Activated T-helper 1 cell treated with anti-CD3 and anti-CD28 coated beads, Interleukin-12 subunit alpha, Interleukin-12 subunit beta, Interleukin-2, Interleukin-4 antibody, amounts not matched to agents 30 ng/mL and 10 ng/mL and 1 ng/mL, durations not matched to agents 14 hours and 24 hours and 36 hours (primary cell): Measurements from ENCODE around the gene TSHZ2. TPM values are rescaled to one million over a fixed set of nuclear protein-coding genes. Genes with fewer than 3 reads are reported as not detected.

Source experiments
- DNase-seq: peaks from one replicate; pipeline ENCODE4 v3.0.0; 2021; ENCODE audit warnings: low spot score
- H3K27ac Mint-ChIP-seq: one replicate; pipeline ENCODE4 v1.8.0; 2021; ENCODE audit warnings: mild to moderate bottlenecking, mixed read lengths
- H3K27me3 Mint-ChIP-seq: one replicate; pipeline ENCODE4 v1.8.0; 2022; ENCODE audit warnings: mild to moderate bottlenecking, moderate library complexity, mixed read lengths; ENCODE audit not compliant: insufficient read depth
- H3K36me3 Mint-ChIP-seq: one replicate; pipeline ENCODE4 v1.8.0; 2021; ENCODE audit warnings: low read depth, mixed read lengths
- H3K4me1 Mint-ChIP-seq: one replicate; pipeline ENCODE4 v1.8.0; 2021; ENCODE audit warnings: low read depth, mixed read lengths
- H3K4me3 Mint-ChIP-seq: one replicate; pipeline ENCODE4 v1.8.0; 2021; ENCODE audit warnings: mild to moderate bottlenecking, moderate library complexity, mixed read lengths
- H3K9me3 Mint-ChIP-seq: one replicate; pipeline ENCODE4 v1.8.0; 2021; ENCODE audit warnings: mixed read lengths
- intact Hi-C: fragments of 100-400 bp; cut with micrococcal nuclease; formaldehyde crosslinking; loops from one replicate; pipeline ENCODE4 v1.15.1; 2024
- total RNA-seq: library from RNA; stranded (reverse); gene quantifications from 2 replicates; pipeline ENCODE4 v1.2.3, GENCODE V29; 2022

Gene TSHZ2
- total RNA-seq, 1 donor from 2014 or later: 26.0 TPM

- peaks cover 7% of the 10 kb centered on the region for H3K4me1 Mint-ChIP-seq
- no peaks in the 10 kb centered on the region for H3K9me3 Mint-ChIP-seq
- intact Hi-C loops: no loop called here
- DNase-seq: no peak
- no peaks in the 10 kb centered on the region for H3K27me3 Mint-ChIP-seq
- H3K36me3 Mint-ChIP-seq: peaks cover 3% of the 10 kb centered on the region
- no peak overlapping the region for H3K27ac Mint-ChIP-seq
- H3K4me3 Mint-ChIP-seq: no peak overlapping the region
These were observed 371.3 kb downstream of the TSHZ2 start for GRCh38 chr20:53343448-53343847.

DNA sequence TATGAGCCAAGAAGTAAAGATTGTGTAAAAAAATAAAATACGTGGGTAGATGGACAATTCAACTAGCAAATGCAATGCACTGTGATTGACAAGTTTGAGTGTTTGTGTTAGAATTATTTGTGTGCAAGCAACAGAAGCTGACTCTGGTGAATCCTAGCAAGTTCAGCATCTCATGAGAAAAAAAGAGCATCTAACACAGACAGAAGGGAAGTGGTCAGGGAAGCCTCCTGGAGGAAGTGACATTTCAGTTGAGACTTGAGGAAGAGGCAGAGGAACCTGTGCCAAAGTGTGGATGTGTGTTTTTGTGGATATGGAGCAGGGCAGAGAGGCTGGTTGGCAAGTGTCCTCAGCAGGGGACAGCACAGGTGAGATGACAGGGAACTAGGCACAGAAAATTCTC lies 372.7 kb downstream of the TSHZ2 start:
- H3K36me3 Mint-ChIP-seq: peaks cover 4% of the 10 kb centered on the region
- H3K27me3 Mint-ChIP-seq: no peaks in the 10 kb centered on the region
- DNase-seq: no peak
- peaks cover 7% of the 10 kb centered on the region for H3K4me1 Mint-ChIP-seq
- no peaks in the 10 kb centered on the region for H3K9me3 Mint-ChIP-seq
- intact Hi-C loops: no loop called here
- no peak overlapping the region for H3K4me3 Mint-ChIP-seq
- H3K27ac Mint-ChIP-seq: no peak overlapping the region

GRCh38 chr20:53345536-53346334 lies 373.6 kb downstream of the TSHZ2 start:
- peaks cover 7% of the 10 kb centered on the region for H3K4me1 Mint-ChIP-seq
- no peaks in the 10 kb centered on the region for H3K27me3 Mint-ChIP-seq
- no peak for DNase-seq
- H3K4me3 Mint-ChIP-seq: no peak overlapping the region
- no peak overlapping the region for H3K27ac Mint-ChIP-seq
- no peaks in the 10 kb centered on the region for H3K9me3 Mint-ChIP-seq
- H3K36me3 Mint-ChIP-seq: peaks cover 5% of the 10 kb centered on the region
- intact Hi-C loops: no loop called here

- H3K27me3 Mint-ChIP-seq: no peaks in the 10 kb centered on the region
- no peak overlapping the region for H3K27ac Mint-ChIP-seq
- H3K9me3 Mint-ChIP-seq: no peaks in the 10 kb centered on the region
- H3K4me1 Mint-ChIP-seq: peaks cover 7% of the 10 kb centered on the region
- H3K36me3 Mint-ChIP-seq: peaks cover 7% of the 10 kb centered on the region
- no peak for DNase-seq
- H3K4me3 Mint-ChIP-seq: no peak overlapping the region
- intact Hi-C loops: no loop called here
These were observed 374.1 kb downstream of the TSHZ2 start for GRCh38 chr20:53346335-53346648.

- intact Hi-C loops: no loop called here
- peaks cover 11% of the 10 kb centered on the region for H3K9me3 Mint-ChIP-seq
- H3K27ac Mint-ChIP-seq: no peak overlapping the region
- peaks cover 9% of the 10 kb centered on the region for H3K4me1 Mint-ChIP-seq
- H3K27me3 Mint-ChIP-seq: no peaks in the 10 kb centered on the region
- peaks cover 8% of the 10 kb centered on the region for H3K36me3 Mint-ChIP-seq
- no peak for DNase-seq
- H3K4me3 Mint-ChIP-seq: no peak overlapping the region
These were observed 377.6 kb downstream of the TSHZ2 start for GRCh38 chr20:53349730-53350129.

GRCh38 chr20:53352727-53353440 lies 380.7 kb downstream of the TSHZ2 start:
- Mint-ChIP-seq H3K36me3 (peaks cover 9% of the 10 kb centered on the region), H3K27ac (no peak overlapping the region), H3K4me1 (peaks cover 5% of the 10 kb centered on the region), H3K9me3 (peaks cover 25% of the 10 kb centered on the region), H3K4me3 (no peak overlapping the region), H3K27me3 (no peaks in the 10 kb centered on the region)
- no peak for DNase-seq
- intact Hi-C loops: no loop called here

- no peak overlapping the region for H3K4me3 Mint-ChIP-seq
- DNase-seq: no peak
- no peak overlapping the region for H3K27ac Mint-ChIP-seq
- H3K27me3 Mint-ChIP-seq: no peaks in the 10 kb centered on the region
- H3K4me1 Mint-ChIP-seq: peaks cover 5% of the 10 kb centered on the region
- peaks cover 9% of the 10 kb centered on the region for H3K36me3 Mint-ChIP-seq
- H3K9me3 Mint-ChIP-seq: peaks cover 25% of the 10 kb centered on the region
- intact Hi-C loops: no loop called here
These were observed 382.2 kb downstream of the TSHZ2 start for GRCh38 chr20:53354314-53354713.

- Mint-ChIP-seq H3K4me1 (peaks cover 5% of the 10 kb centered on the region), H3K36me3 (peaks cover 7% of the 10 kb centered on the region), H3K27ac (no peak overlapping the region), H3K9me3 (peaks cover 25% of the 10 kb centered on the region), H3K4me3 (no peak overlapping the region), H3K27me3 (no peaks in the 10 kb centered on the region)
- intact Hi-C loops: no loop called here
- no peak for DNase-seq
These were observed 383.6 kb downstream of the TSHZ2 start for GRCh38 chr20:53355790-53356189.

DNA sequence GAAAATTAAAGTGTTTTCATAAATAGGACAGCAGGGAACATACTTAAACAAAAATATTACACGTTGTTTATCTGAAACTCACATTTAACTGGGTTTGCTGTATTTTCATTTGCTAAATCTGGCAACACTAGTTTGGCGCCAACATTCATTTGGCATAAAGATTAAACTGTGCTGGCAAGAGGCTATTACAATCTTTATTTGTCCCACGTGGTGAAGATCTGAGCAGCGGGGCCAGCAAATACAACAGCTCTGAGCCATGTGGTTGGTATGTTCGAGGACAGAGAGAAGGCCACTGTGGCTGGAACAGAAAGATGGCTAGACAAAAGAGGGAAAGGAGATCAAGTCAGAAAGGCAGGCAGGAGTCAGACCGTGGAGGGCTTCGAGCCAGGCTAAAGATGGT lies 387.3 kb downstream of the TSHZ2 start:
- no peak overlapping the region for H3K27ac Mint-ChIP-seq
- intact Hi-C loops: no loop called here
- H3K4me3 Mint-ChIP-seq: no peak overlapping the region
- peaks cover 17% of the 10 kb centered on the region for H3K9me3 Mint-ChIP-seq
- H3K36me3 Mint-ChIP-seq: peaks cover 8% of the 10 kb centered on the region
- H3K4me1 Mint-ChIP-seq: no peaks in the 10 kb centered on the region
- no peak for DNase-seq
- H3K27me3 Mint-ChIP-seq: no peaks in the 10 kb centered on the region

DNA sequence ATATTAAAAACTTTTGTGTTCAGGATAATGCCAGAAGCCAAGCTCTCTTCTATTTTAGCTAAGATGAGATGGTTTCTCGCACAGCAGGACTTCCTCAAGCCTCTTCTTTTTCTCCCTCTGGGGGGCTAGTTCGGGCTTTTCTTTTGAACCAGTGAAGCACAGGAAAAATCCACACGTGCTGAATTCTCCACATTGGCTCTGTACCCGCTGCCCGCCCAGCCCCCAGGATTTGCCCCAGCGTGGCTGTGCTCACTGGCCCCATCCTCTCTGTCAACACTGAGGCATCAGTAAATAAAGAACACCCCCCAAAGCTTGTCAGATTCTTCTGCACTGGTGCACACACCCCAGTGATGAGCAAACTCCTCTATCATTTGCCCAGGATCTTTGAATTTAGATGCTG lies 388.7 kb downstream of the TSHZ2 start:
- no peak for DNase-seq
- no peaks in the 10 kb centered on the region for H3K4me1 Mint-ChIP-seq
- H3K27me3 Mint-ChIP-seq: no peaks in the 10 kb centered on the region
- peaks cover 5% of the 10 kb centered on the region for H3K9me3 Mint-ChIP-seq
- no peak overlapping the region for H3K4me3 Mint-ChIP-seq
- peaks cover 5% of the 10 kb centered on the region for H3K36me3 Mint-ChIP-seq
- intact Hi-C loops: no loop called here
- no peak overlapping the region for H3K27ac Mint-ChIP-seq

GRCh38 chr20:53362736-53363135 lies 390.6 kb downstream of the TSHZ2 start:
- H3K4me3 Mint-ChIP-seq: no peak overlapping the region
- H3K4me1 Mint-ChIP-seq: no peaks in the 10 kb centered on the region
- intact Hi-C loops: no loop called here
- no peak overlapping the region for H3K27ac Mint-ChIP-seq
- no peaks in the 10 kb centered on the region for H3K27me3 Mint-ChIP-seq
- DNase-seq: no peak
- no peaks in the 10 kb centered on the region for H3K9me3 Mint-ChIP-seq
- peaks cover 3% of the 10 kb centered on the region for H3K36me3 Mint-ChIP-seq

- DNase-seq: no peak
- Mint-ChIP-seq H3K27me3 (no peaks in the 10 kb centered on the region), H3K36me3 (peaks cover 4% of the 10 kb centered on the region), H3K4me1 (no peaks in the 10 kb centered on the region), H3K27ac (no peak overlapping the region), H3K9me3 (no peaks in the 10 kb centered on the region), H3K4me3 (no peak overlapping the region)
- intact Hi-C loops: no loop called here
These were observed 392.5 kb downstream of the TSHZ2 start for GRCh38 chr20:53364646-53365045.

DNA sequence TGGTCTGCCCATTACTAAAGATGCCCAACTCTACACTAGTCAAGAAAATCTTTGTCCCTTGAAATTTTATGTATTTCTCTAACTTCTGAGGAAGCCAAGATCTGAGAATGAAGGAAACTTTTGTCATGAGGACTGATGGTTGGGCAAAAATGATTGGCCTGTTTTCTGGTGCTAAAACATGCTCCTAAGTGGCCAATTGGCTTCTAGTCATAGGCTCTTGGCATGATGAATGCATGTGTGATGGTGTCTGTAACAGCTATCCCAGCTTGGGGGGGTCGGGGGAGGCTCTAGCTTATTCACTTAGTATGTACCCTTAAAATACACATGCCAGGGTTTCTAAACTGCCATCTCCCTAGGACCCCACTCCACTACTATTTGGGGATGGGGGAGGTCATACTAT lies 392.9 kb downstream of the TSHZ2 start:
- no peak for DNase-seq
- H3K4me1 Mint-ChIP-seq: no peaks in the 10 kb centered on the region
- H3K27ac Mint-ChIP-seq: no peak overlapping the region
- intact Hi-C loops: no loop called here
- H3K36me3 Mint-ChIP-seq: peaks cover 4% of the 10 kb centered on the region
- H3K9me3 Mint-ChIP-seq: no peaks in the 10 kb centered on the region
- no peaks in the 10 kb centered on the region for H3K27me3 Mint-ChIP-seq
- no peak overlapping the region for H3K4me3 Mint-ChIP-seq
